Esophagus muscularis mucosa (tissue), 3 donors: ENCODE data around the gene SLC39A8.
"Not testable (repeated sequence)": the region's sequence is repeated elsewhere in the genome, so short reads cannot be mapped to it uniquely, and the experiment has no call there.

Experiments
- POLR2A ChIP-seq: fragments of 450-650 bp; IDR thresholded peaks from one replicate; pipeline ENCODE4 v1.6.1; 2017; ENCODE audit warnings: antibody characterized with exemption, moderate library complexity, mild to moderate bottlenecking, low read depth
- POLR2AphosphoS5 ChIP-seq, 2 donors: sonication (generic); formaldehyde crosslinking; IDR thresholded peaks; one replicate each; pipeline ENCODE4 v1.6.1; 2017; ENCODE audit warnings: antibody characterized with exemption in 2 of 2
- TF ChIP-seq, protein P1 (sequence below), 3 experiments: fragments of 200-600 bp in 2 of 3; fragments of 450-650 bp in 1 of 3; sonication (generic) in 2 of 3; IDR thresholded peaks; one replicate each; pipeline ENCODE4 v1.5.1; 2017 to 2019; ENCODE audit warnings: antibody characterized with exemption in 3 of 3, mild to moderate bottlenecking in 2 of 3, moderate library complexity in 1 of 3

DNA sequence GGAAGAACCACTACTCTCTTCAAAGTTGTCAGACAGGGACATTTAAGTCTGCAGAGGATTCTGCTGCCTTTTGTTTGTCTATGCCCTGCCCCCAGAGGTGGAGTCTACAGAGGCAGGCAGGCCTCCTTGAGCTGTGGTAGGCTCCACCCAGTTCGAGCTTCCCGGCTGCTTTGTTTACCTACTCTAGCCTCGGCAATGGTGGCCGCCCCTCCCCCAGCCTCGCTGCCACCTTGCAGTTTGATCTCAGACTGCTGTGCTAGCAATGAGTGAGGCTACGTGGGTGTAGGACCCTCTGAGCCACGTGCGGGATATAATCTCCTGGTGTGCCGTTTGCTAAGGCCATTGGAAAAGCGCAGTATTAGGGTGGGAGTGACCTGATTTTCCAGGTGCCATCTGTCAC, 35.0 kb upstream of the SLC39A8 start:
- TF ChIP-seq, protein P1, sequence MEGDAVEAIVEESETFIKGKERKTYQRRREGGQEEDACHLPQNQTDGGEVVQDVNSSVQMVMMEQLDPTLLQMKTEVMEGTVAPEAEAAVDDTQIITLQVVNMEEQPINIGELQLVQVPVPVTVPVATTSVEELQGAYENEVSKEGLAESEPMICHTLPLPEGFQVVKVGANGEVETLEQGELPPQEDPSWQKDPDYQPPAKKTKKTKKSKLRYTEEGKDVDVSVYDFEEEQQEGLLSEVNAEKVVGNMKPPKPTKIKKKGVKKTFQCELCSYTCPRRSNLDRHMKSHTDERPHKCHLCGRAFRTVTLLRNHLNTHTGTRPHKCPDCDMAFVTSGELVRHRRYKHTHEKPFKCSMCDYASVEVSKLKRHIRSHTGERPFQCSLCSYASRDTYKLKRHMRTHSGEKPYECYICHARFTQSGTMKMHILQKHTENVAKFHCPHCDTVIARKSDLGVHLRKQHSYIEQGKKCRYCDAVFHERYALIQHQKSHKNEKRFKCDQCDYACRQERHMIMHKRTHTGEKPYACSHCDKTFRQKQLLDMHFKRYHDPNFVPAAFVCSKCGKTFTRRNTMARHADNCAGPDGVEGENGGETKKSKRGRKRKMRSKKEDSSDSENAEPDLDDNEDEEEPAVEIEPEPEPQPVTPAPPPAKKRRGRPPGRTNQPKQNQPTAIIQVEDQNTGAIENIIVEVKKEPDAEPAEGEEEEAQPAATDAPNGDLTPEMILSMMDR (IDR thresholded peaks at IDR 0.05): not testable (repeated sequence)
- TF ChIP-seq POLR2AphosphoS5 (IDR thresholded peaks at IDR 0.05); POLR2A: not testable (repeated sequence)
